HepG2 (cell line): ENCODE results near the gene DENND4B. TPM values are rescaled to one million over a fixed set of nuclear protein-coding genes. Genes with fewer than 3 reads are reported as not detected.

Experiments
- ELF4 ChIP-seq: sonication (generic); formaldehyde crosslinking; IDR thresholded peaks from 2 replicates; pipeline ENCODE4 v1.5.0; 2020; ENCODE audit warnings: missing genetic modification reagents, mild to moderate bottlenecking, moderate library complexity, borderline replicate concordance
- GATA4 ChIP-seq: sonication (generic); IDR thresholded peaks from 2 replicates; pipeline ENCODE4 v1.6.1; 2016; ENCODE audit warnings: antibody characterized with exemption, low read depth, borderline replicate concordance
- KDM4B ChIP-seq: sonication (generic); formaldehyde crosslinking; IDR thresholded peaks from 2 replicates; pipeline ENCODE4 v1.4.0; 2020; ENCODE audit warnings: missing genetic modification reagents
- KLF11 ChIP-seq: IDR thresholded peaks from 2 replicates; pipeline ENCODE4 v1.6.1; 2016; ENCODE audit warnings: missing compliant biosample characterization
- MAFG ChIP-seq: sonication (generic); formaldehyde crosslinking; IDR thresholded peaks from 2 replicates; pipeline ENCODE4 v1.5.1; 2020; ENCODE audit warnings: mild to moderate bottlenecking, missing genetic modification reagents
- MYNN ChIP-seq: sonication (generic); formaldehyde crosslinking; IDR thresholded peaks from 2 replicates; pipeline ENCODE4 v1.4.0; 2020; ENCODE audit warnings: mild to moderate bottlenecking, low read depth, missing genetic modification reagents
- RFXAP ChIP-seq: sonication (generic); formaldehyde crosslinking; IDR thresholded peaks from 2 replicates; pipeline ENCODE4 v1.4.0; 2020; ENCODE audit warnings: missing genetic modification reagents, borderline replicate concordance
- SAFB2 ChIP-seq: sonication (generic); formaldehyde crosslinking; IDR thresholded peaks from 2 replicates; pipeline ENCODE4 v1.5.1; 2020; ENCODE audit warnings: missing genetic modification reagents, low read depth, mild to moderate bottlenecking, borderline replicate concordance
- SIX1 ChIP-seq: sonication (generic); formaldehyde crosslinking; IDR thresholded peaks from 2 replicates; pipeline ENCODE4 v1.4.0; 2020; ENCODE audit warnings: missing genetic modification reagents, borderline replicate concordance
- SMYD3 ChIP-seq: sonication (generic); formaldehyde crosslinking; IDR thresholded peaks from 2 replicates; pipeline ENCODE4 v1.8.1; 2023; ENCODE audit warnings: mild to moderate bottlenecking, missing genetic modification reagents
- SNAPC2 ChIP-seq: sonication (generic); formaldehyde crosslinking; IDR thresholded peaks from 2 replicates; pipeline ENCODE4 v1.8.1; 2022; ENCODE audit warnings: mild to moderate bottlenecking, missing genetic modification reagents
- TFE3 ChIP-seq: IDR thresholded peaks from 2 replicates; pipeline ENCODE4 v1.6.1; 2016
- ZNF251 ChIP-seq: sonication (generic); formaldehyde crosslinking; IDR thresholded peaks from 2 replicates; pipeline ENCODE4 v1.9.0; 2021; ENCODE audit warnings: mild to moderate bottlenecking, missing genetic modification reagents
- ZNF367 ChIP-seq: sonication (generic); formaldehyde crosslinking; IDR thresholded peaks from 2 replicates; pipeline ENCODE4 v1.4.0; 2020; ENCODE audit warnings: missing genetic modification reagents, borderline replicate concordance
- ZNF407 ChIP-seq: sonication (generic); formaldehyde crosslinking; IDR thresholded peaks from one replicate; pipeline ENCODE4 v1.5.1; 2020; ENCODE audit warnings: mild to moderate bottlenecking, missing genetic modification reagents; ENCODE audit errors: not compliant biosample characterization
- ZNF577 ChIP-seq: sonication (generic); formaldehyde crosslinking; IDR thresholded peaks from 2 replicates; pipeline ENCODE4 v1.4.0; 2020; ENCODE audit warnings: mild to moderate bottlenecking, low read depth, missing genetic modification reagents, borderline replicate concordance
- polyA plus RNA-seq, 8 experiments: library from polyadenylated mRNA; depleted of rRNA in 3 of 8; stranded (reverse) in 7 of 8; unstranded in 1 of 8; fragments of >200 nt; fragmentation: Illumina TruSeq in 4 of 8; extraction: Trizol in 4 of 8; gene quantifications; 2 replicates each; pipeline versions ENCODE4 v1.2.1 to v1.2.3, GENCODE V29; 2011 to 2016; ENCODE audit warnings: low read depth in 4 of 8, missing spikeins in 1 of 8, mixed read lengths in 1 of 8; ENCODE audit not compliant: insufficient read depth in 1 of 8
- total RNA-seq, 5 experiments: library from RNA; depleted of rRNA; stranded (reverse); fragments of >200 nt; fragmentation: Illumina TruSeq; extraction: Trizol; gene quantifications; 2 replicates each; pipeline ENCODE4 v1.2.3, GENCODE V29; 2016; ENCODE audit warnings: low read depth in 1 of 5

Gene DENND4B
- total and polyA plus RNA-seq, 2 of the 13 experiments (the other 11 are each of a cell fraction or from before 2014, with no cell fraction given): 15.1 to 20.3 TPM

DNA sequence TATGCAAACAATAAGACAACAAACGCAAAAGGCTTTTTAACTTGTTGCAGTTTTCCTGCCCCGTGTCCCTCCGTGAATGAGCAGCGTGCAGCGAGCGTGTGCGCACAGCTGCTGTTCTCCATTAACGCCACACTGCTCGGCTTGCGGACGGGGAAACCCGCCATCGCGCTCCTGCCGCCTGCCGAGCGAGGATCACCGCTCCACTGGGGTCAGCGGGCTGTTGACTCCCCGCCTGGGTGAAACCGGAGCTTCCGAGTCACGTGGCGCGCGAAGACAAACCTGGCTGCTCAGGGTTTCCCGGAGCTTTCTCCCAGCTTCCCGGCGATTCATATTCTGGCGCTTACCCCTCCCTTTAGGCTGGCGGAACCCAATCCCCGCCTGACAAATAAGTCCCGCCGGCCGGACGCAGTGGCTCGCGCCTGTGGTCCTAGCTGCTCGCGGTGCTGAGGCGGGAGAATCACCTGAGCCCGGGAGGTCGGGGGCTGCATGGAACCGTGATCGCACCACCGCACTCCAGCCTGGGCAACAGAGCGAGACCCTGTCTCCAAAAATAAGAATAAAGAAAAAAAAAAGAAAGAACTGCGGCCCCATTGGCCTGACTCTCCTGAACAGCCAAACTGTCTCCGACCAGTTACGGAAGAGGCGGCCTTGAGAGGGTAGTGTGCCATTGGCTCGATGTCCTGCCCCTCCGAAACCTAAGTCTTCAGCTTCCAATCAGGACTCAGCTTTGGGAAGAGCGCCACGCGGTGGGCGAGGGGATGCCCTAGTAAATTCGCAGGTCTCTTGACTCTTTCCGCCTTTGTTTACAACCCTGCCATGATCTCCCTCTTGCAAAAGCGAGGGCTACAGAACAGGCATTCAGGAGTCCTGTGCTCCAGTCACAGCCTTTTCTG lies 20.8 kb upstream of the DENND4B start, which contains the start of gene CREB3L4 (continued):
- TF ChIP-seq MYNN (CRISPR knock-in tag) (no peak; the same call in 1 of the 2 replicates), RFXAP (CRISPR knock-in tag) (no peak), SAFB2 (CRISPR knock-in tag) (peak; percentile 71; the same call in 1 of the 2 replicates), ELF4 (CRISPR knock-in tag) (peak; percentile 78; the same call in 1 of the 2 replicates), SMYD3 (CRISPR knock-in tag) (peak; percentile 62), SNAPC2 (CRISPR knock-in tag) (peak; percentile 79; the same call in 1 of the 2 replicates), KDM4B (CRISPR knock-in tag) (0 out of 2 replicates have a peak, but pooled peaks have one; percentile 33), TFE3 (CRISPR knock-in tag) (peak; percentile 92), ZNF577 (CRISPR knock-in tag) (no peak), GATA4 (peak; percentile 20; the same call in 1 of the 2 replicates), ZNF407 (CRISPR knock-in tag) (peak; percentile 81), SIX1 (CRISPR knock-in tag) (peak; percentile 92), ZNF367 (CRISPR knock-in tag) (no peak; the same call in 1 of the 2 replicates), KLF11 (CRISPR knock-in tag) (peak; percentile 72; the same call in 1 of the 2 replicates), MAFG (CRISPR knock-in tag) (no peak), ZNF251 (CRISPR knock-in tag) (0 out of 2 replicates have a peak, but pooled peaks have one; percentile 42)
